ENCODE results near the gene PTH.

Gene PTH

DNA sequence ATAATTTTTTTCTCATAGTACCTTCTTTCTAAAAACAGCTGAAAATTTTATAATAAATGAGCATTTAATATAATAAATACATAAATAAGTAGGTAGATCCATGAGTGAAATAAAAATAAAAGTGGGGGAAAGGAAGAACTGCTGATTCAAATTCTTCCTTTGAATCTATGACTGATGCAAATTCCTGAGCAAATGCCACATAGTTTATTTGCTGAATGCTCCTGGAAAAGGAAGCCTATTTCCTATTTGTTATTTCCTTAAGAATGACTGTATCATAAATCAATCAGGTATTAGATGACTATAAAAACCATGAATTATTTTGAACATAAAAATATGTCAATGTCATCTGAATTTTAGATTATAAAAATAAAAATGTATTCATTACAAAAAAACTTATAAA lies 49.4 kb downstream of the PTH start:
- no peak for DNase-seq

DNA sequence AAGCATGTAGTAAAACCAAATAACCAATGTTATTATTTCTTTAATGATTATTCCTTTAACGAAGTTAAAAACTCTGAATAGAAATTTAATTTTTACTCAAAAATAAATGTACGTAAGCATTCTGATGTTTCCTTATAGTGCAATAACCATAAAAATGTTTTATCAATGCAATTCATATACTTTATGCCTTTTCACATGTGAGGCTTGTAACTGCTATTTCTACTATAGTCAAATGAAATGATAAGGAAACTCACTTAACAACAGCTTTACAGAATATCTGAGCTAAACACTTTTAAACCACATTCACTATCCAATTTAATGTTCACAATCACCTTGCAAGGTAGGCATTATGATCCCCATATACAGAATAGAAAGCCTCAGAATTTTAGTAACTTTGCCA lies 50.2 kb downstream of the PTH start:
- no peak for DNase-seq

Measured in NCI-H510A (cell line).